SK-N-SH (cell line): Measurements from ENCODE around the gene ZNF407. TPM values are rescaled to one million over a fixed set of nuclear protein-coding genes. Genes with fewer than 3 reads are reported as not detected.

Experiments used
- CTCF ChIA-PET: fragments of 300-600, 350-600 bp; formaldehyde crosslinking; extraction: SDS; loops from one replicate; lab custom pipeline; 2021; lab: Yijun Ruan, JAX
- POLR2A ChIA-PET: fragments of 350-600 bp; sonication (Branson Sonifier 250); formaldehyde crosslinking; extraction: SDS; loops from one replicate; lab custom pipeline; 2020; ENCODE audit warnings: antibody characterized with exemption, inconsistent platforms; lab: Yijun Ruan, JAX
- DNase-seq: peaks from one replicate; pipeline ENCODE4 v3.0.0; 2012
- H2AFZ ChIP-seq: fragments of 200-600 bp; sonication (generic); 2 replicates; pipeline ENCODE4 v1.8.1; 2016; ENCODE audit warnings: antibody characterized with exemption, mild to moderate bottlenecking, low read depth
- H3F3A ChIP-seq: fragments of 200-600 bp; sonication (generic); replicated peaks from 2 replicates; pipeline ENCODE3; 2016; ENCODE audit warnings: antibody characterized with exemption, mild to moderate bottlenecking; ENCODE audit not compliant: insufficient read depth
- H3K27ac ChIP-seq, 2 experiments: fragments of 200-500 bp in 1 of 2; fragments of 200-600 bp in 1 of 2; sonication (Bioruptor generic) in 1 of 2; sonication (generic), shearing (Covaris generic) in 1 of 2; 2 replicates each; pipeline versions ENCODE4 v1.5.1 to v1.6.1; 2014 to 2016; ENCODE audit warnings: low read depth in 2 of 2, inconsistent platforms in 1 of 2, low read length in 1 of 2, mild to moderate bottlenecking in 1 of 2, mixed read lengths in 1 of 2
- H3K27me3 ChIP-seq: fragments of 200-600 bp; sonication (generic), shearing (Covaris generic); 2 replicates; pipeline ENCODE4 v1.6.1; 2016; ENCODE audit warnings: mixed run types; ENCODE audit not compliant: insufficient read depth
- H3K36me3 ChIP-seq, 2 experiments: fragments of 200-500 bp in 1 of 2; fragments of 200-600 bp in 1 of 2; sonication (Bioruptor generic) in 1 of 2; sonication (generic) in 1 of 2; replicated peaks in 1 of 2; 2 replicates each; pipeline versions ENCODE3 to v1.5.1; 2014 to 2016; ENCODE audit warnings: low read length in 1 of 2, mild to moderate bottlenecking in 1 of 2; ENCODE audit not compliant: insufficient read depth in 2 of 2, control insufficient read depth in 1 of 2
- H3K4me1 ChIP-seq, 2 experiments: fragments of 200-500 bp in 1 of 2; fragments of 200-600 bp in 1 of 2; sonication (Bioruptor generic) in 1 of 2; sonication (generic), shearing (Covaris generic) in 1 of 2; 2 replicates each; pipeline versions ENCODE4 v1.5.1 to v1.6.1; 2014 to 2016; ENCODE audit warnings: low read depth in 1 of 2, low read length in 1 of 2, mixed run types in 1 of 2; ENCODE audit not compliant: insufficient read depth in 2 of 2, control insufficient read depth in 1 of 2
- H3K4me2 ChIP-seq: fragments of 200-600 bp; sonication (generic), shearing (Covaris generic); 2 replicates; pipeline ENCODE4 v1.6.1; 2017; ENCODE audit warnings: mixed run types
- H3K4me3 ChIP-seq, 2 experiments: fragments of 200-500 bp in 1 of 2; fragments of 200-600 bp in 1 of 2; sonication (Bioruptor generic) in 1 of 2; sonication (generic), shearing (Covaris generic) in 1 of 2; 2 replicates each; pipeline versions ENCODE4 v1.5.1 to v1.8.1; 2014 to 2016; ENCODE audit warnings: low read depth in 2 of 2, inconsistent platforms in 1 of 2, low read length in 1 of 2, mild to moderate bottlenecking in 1 of 2, mixed read lengths in 1 of 2, moderate library complexity in 1 of 2
- H3K79me2 ChIP-seq: fragments of 200-600 bp; sonication (generic); 2 replicates; pipeline ENCODE4 v1.8.1; 2017; ENCODE audit warnings: mild to moderate bottlenecking; ENCODE audit not compliant: insufficient read depth
- H3K9ac ChIP-seq: fragments of 200-600 bp; sonication (generic); 2 replicates; pipeline ENCODE4 v1.6.1; 2017; ENCODE audit warnings: mixed run types
- H3K9me2 ChIP-seq: fragments of 200-600 bp; sonication (generic); 2 replicates; pipeline ENCODE4 v1.6.1; 2017; ENCODE audit warnings: mixed run types
- H3K9me3 ChIP-seq: fragments of 200-600 bp; sonication (generic); 2 replicates; pipeline ENCODE4 v1.6.1; 2017; ENCODE audit warnings: mixed run types, mild to moderate bottlenecking, moderate library complexity
- H4K20me1 ChIP-seq: fragments of 200-600 bp; sonication (generic); 2 replicates; pipeline ENCODE4 v1.6.1; 2017; ENCODE audit warnings: mild to moderate bottlenecking, mixed run types; ENCODE audit not compliant: insufficient read depth
- CHD2 ChIP-seq: fragments of 150-350 bp; IDR thresholded peaks from 2 replicates; pipeline ENCODE4 v1.6.1; 2018; ENCODE audit warnings: low read length; ENCODE audit not compliant: partially characterized antibody
- ELF1 ChIP-seq: IDR thresholded peaks from 2 replicates; pipeline ENCODE4 v1.4.0; 2012
- EP300 ChIP-seq, 2 experiments: IDR thresholded peaks; 2 replicates each; pipeline versions ENCODE4 v1.4.0 to v1.6.1; 2012; ENCODE audit warnings: borderline replicate concordance in 1 of 2, low read depth in 1 of 2, low read length in 1 of 2
- EZH2phosphoT487 ChIP-seq: fragments of 200-600 bp; sonication (generic); IDR thresholded peaks from 2 replicates; pipeline ENCODE4 v1.6.1; 2017; ENCODE audit warnings: low read depth, mixed run types, mild to moderate bottlenecking, antibody characterized with exemption, moderate library complexity, borderline replicate concordance
- FOXJ3 ChIP-seq: sonication (generic); formaldehyde crosslinking; IDR thresholded peaks from 2 replicates; pipeline ENCODE4 v1.5.1; 2020; ENCODE audit warnings: mild to moderate bottlenecking, missing genetic modification reagents
- FOXM1 ChIP-seq: IDR thresholded peaks from 2 replicates; pipeline ENCODE4 v1.4.0; 2012; ENCODE audit warnings: low read depth, mild to moderate bottlenecking
- GABPA ChIP-seq: IDR thresholded peaks from 2 replicates; pipeline ENCODE4 v1.4.0; 2012; ENCODE audit warnings: low read depth, mild to moderate bottlenecking
- GATA2 ChIP-seq: sonication (generic); formaldehyde crosslinking; IDR thresholded peaks from 2 replicates; pipeline ENCODE4 v1.5.0; 2020; ENCODE audit warnings: mild to moderate bottlenecking, missing genetic modification reagents
- POLR2AphosphoS5 ChIP-seq: IDR thresholded peaks from 2 replicates; pipeline ENCODE4 v1.6.1; 2012; ENCODE audit warnings: low read depth, low read length
- SIN3A ChIP-seq: IDR thresholded peaks from 2 replicates; pipeline ENCODE4 v1.6.1; 2012; ENCODE audit warnings: low read depth, mild to moderate bottlenecking, low read length, moderate library complexity, borderline replicate concordance
- TCF12 ChIP-seq: IDR thresholded peaks from 2 replicates; pipeline ENCODE4 v1.4.0; 2012
- WGBS: methylation state at CpG from one replicate; pipeline ENCODE4 v1.1.6; 2017; ENCODE audit warnings: low lambda C conversion rate; 5-methylcytosine and 5-hydroxymethylcytosine counted together
- polyA plus RNA-seq, 3 experiments: library from polyadenylated mRNA; depleted of rRNA; stranded (reverse); fragments of >200 nt; gene quantifications; 2 replicates each; pipeline ENCODE4 v1.2.3, GENCODE V29; 2012
- TF ChIP-seq, protein P1 (sequence below): IDR thresholded peaks from 2 replicates; pipeline ENCODE4 v1.4.0; 2012; ENCODE audit warnings: low read depth, borderline replicate concordance
- TF ChIP-seq, protein P2 (sequence below): IDR thresholded peaks from 2 replicates; pipeline ENCODE4 v1.6.1; 2012; ENCODE audit warnings: mild to moderate bottlenecking, low read depth, low read length, moderate library complexity

Gene ZNF407
- polyA plus RNA-seq, 1 of the 3 experiments (the other 2 are of a cell fraction), result 2.6 TPM

DNA sequence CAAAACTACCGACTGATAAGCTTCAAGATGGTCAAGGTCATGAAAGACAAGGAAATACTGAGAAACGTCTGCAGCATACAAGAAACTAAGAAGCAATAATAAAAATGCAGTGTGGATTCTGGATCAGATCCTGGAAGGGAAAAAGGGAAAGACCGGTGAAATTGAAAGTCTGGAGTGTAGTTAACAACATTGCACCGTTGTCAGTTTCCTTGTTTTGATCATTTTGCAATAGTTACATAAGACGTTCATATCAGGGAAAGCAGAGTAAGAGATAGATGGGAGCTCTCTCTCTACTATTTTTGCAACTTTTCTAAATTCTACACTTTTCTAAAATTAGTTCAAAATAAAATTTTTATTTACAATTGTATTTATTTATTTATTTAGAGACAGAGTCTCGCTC, 15.0 kb upstream of the ZNF407 start (continued):
- TF ChIP-seq CHD2 (no peak), FOXJ3 (CRISPR knock-in tag) (no peak), POLR2AphosphoS5 (no peak), EP300 (IDR thresholded peaks at IDR 0.05; ENCODE audit: borderline replicate concordance in 1 of 2, low read depth in 1 of 2, low read length in 1 of 2) (no peak)
- TF ChIP-seq, protein P1, sequence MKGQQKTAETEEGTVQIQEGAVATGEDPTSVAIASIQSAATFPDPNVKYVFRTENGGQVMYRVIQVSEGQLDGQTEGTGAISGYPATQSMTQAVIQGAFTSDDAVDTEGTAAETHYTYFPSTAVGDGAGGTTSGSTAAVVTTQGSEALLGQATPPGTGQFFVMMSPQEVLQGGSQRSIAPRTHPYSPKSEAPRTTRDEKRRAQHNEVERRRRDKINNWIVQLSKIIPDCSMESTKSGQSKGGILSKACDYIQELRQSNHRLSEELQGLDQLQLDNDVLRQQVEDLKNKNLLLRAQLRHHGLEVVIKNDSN, result no peak

DNA sequence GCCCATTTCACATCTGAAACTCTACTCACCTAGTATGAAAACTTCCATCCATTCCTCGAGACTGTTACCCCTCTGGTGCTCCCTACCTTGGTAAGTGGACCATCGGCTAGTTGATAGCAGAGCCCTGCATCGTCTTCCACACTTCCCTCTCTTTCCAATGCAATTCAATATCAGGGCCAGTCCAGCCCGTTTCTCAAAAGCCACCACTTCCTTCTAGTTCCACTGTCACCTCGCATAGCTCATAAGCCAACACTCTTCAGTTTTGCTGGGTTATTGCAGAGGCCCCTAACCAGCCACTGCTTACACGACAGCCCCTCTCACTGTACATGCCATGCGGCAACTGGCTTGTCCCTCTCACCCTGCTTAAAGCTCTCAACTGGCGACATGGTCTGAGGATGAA, 10.2 kb upstream of the ZNF407 start:
- CTCF ChIA-PET, result no interaction called here
- TF ChIP-seq ELF1, result no peak
- no peak for TF ChIP-seq FOXJ3 (CRISPR knock-in tag)
- no peak for TF ChIP-seq GATA2 (CRISPR knock-in tag)
- no peak for TF ChIP-seq GABPA
- TF ChIP-seq SIN3A, result no peak
- TF ChIP-seq, all 33 proteins: peak for 0
- POLR2A ChIA-PET, result no interaction called here

DNA sequence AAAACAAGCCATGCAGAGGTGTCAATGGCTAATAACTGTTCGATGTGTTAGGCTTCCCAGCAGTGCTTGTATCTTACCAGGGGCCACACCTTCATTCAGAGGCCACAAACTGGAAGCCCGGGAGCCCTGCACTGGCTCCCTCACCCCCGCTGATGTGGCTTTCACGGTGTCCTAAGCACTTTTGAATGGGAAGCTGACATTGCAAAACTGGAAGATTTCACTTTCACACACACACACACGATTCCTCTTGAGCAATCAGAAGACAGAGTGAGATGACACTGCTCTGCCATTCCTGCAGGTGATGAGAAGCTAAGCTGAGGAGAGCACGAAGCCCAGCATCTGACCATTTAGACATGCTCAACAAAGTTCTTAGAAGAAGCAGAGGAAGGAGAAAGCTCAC, 8.6 kb upstream of the ZNF407 start:
- no peaks in the 10 kb centered on the region; the same call in 1 of the 2 replicates for H3K27me3 ChIP-seq
- no peak overlapping the region for H2AFZ ChIP-seq
- CTCF ChIA-PET, result no interaction called here
- no peaks in the 10 kb centered on the region for H3F3A ChIP-seq
- WGBS, result 55% methylated on average over 6 of the region's 6 CpGs
- no peaks in the 10 kb centered on the region for H4K20me1 ChIP-seq
- no peaks in the 10 kb centered on the region for H3K9me3 ChIP-seq
- no peak overlapping the region for H3K4me3 ChIP-seq
- no peaks in the 10 kb centered on the region for H3K4me1 ChIP-seq
- no peak overlapping the region for H3K4me2 ChIP-seq
- H3K36me3 ChIP-seq, result peaks cover 12 to 22% of the 10 kb centered on the region in 2 experiments
- no peak for TF ChIP-seq TCF12
- no peak for TF ChIP-seq FOXM1
- TF ChIP-seq, protein P2, sequence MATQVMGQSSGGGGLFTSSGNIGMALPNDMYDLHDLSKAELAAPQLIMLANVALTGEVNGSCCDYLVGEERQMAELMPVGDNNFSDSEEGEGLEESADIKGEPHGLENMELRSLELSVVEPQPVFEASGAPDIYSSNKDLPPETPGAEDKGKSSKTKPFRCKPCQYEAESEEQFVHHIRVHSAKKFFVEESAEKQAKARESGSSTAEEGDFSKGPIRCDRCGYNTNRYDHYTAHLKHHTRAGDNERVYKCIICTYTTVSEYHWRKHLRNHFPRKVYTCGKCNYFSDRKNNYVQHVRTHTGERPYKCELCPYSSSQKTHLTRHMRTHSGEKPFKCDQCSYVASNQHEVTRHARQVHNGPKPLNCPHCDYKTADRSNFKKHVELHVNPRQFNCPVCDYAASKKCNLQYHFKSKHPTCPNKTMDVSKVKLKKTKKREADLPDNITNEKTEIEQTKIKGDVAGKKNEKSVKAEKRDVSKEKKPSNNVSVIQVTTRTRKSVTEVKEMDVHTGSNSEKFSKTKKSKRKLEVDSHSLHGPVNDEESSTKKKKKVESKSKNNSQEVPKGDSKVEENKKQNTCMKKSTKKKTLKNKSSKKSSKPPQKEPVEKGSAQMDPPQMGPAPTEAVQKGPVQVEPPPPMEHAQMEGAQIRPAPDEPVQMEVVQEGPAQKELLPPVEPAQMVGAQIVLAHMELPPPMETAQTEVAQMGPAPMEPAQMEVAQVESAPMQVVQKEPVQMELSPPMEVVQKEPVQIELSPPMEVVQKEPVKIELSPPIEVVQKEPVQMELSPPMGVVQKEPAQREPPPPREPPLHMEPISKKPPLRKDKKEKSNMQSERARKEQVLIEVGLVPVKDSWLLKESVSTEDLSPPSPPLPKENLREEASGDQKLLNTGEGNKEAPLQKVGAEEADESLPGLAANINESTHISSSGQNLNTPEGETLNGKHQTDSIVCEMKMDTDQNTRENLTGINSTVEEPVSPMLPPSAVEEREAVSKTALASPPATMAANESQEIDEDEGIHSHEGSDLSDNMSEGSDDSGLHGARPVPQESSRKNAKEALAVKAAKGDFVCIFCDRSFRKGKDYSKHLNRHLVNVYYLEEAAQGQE, result no peak
- no peak for TF ChIP-seq EZH2phosphoT487
- no peak for TF ChIP-seq GATA2 (CRISPR knock-in tag)
- TF ChIP-seq, all 33 proteins: peak for 0
- POLR2A ChIA-PET, result no interaction called here
- Histone ChIP-seq H3K9ac (no peak overlapping the region), H3K27ac (no peak overlapping the region), H3K79me2 (no peaks in the 10 kb centered on the region), H3K9me2 (no peaks in the 10 kb centered on the region)
- no peak for DNase-seq

More for the DNA sequence above, 10.2 kb upstream of the ZNF407 start:
- H2AFZ ChIP-seq, result no peak overlapping the region
- H3K9me2 ChIP-seq, result no peaks in the 10 kb centered on the region
- H3K79me2 ChIP-seq, result no peaks in the 10 kb centered on the region
- no peaks in the 10 kb centered on the region for H3K4me1 ChIP-seq
- peaks cover 0 to 7% of the 10 kb centered on the region in 2 experiments for H3K36me3 ChIP-seq
- 45% methylated on average over 8 of the region's 8 CpGs for WGBS
- H3K27ac ChIP-seq, result no peak overlapping the region
- H3K9ac ChIP-seq, result no peak overlapping the region
- no peak for DNase-seq
- no peaks in the 10 kb centered on the region for H3K9me3 ChIP-seq
- H3F3A ChIP-seq, result no peaks in the 10 kb centered on the region
- no peak overlapping the region for H3K4me3 ChIP-seq
- H4K20me1 ChIP-seq, result no peaks in the 10 kb centered on the region
- no peaks in the 10 kb centered on the region; the same call in 1 of the 2 replicates for H3K27me3 ChIP-seq
- no peak overlapping the region for H3K4me2 ChIP-seq
